Motor neuron (in vitro differentiated cells): Measurements from ENCODE around the gene P3H3. TPM values are rescaled to one million over a fixed set of nuclear protein-coding genes. Genes with fewer than 3 reads are reported as not detected.

Experiments used
- ATAC-seq, 8 experiments: fragments of 200-7000 bp; cut with Tn5 transposase; replicated peaks in 6 of 8; 2 replicates each; pipeline ENCODE4 v1.8.0; 2021; ENCODE audit warnings: mild to moderate bottlenecking in 8 of 8, moderate library complexity in 8 of 8
- H3K27ac ChIP-seq, 2 donors: fragments of 250-450 bp; sonication (Bioruptor Pico); 2 replicates each; pipeline ENCODE4 v1.9.0; 2021; ENCODE audit warnings: antibody characterized with exemption in 2 of 2, mild to moderate bottlenecking in 2 of 2, moderate library complexity in 1 of 2
- H3K4me1 ChIP-seq, 2 donors: fragments of 250-450 bp; sonication (Bioruptor Pico); replicated peaks in 1 of 2; 2 replicates each; pipeline ENCODE4 v1.6.1; 2021; ENCODE audit warnings: antibody characterized with exemption in 2 of 2, mild to moderate bottlenecking in 2 of 2, moderate library complexity in 1 of 2
- H3K4me3 ChIP-seq, 5 donors: fragments of 250-450 bp; sonication (Bioruptor Pico); 2 replicates each; pipeline ENCODE4 v1.9.0; 2021; ENCODE audit warnings: antibody characterized with exemption in 5 of 5, mild to moderate bottlenecking in 5 of 5, moderate library complexity in 4 of 5
- WGBS, 10 experiments: fragments of 450-650 bp; shearing (Covaris generic); methylation state at CpG; one replicate each; pipeline ENCODE4 v1.0.0; 2022; 5-methylcytosine and 5-hydroxymethylcytosine counted together
- in situ Hi-C, 9 experiments: fragments of 400-800 bp; cut with MboI; loops; one replicate each; pipeline ENCODE4 v1.15.0; 2021; ENCODE audit warnings: low sequenced_read_pairs in 9 of 9, low pct_unique_long_range_greater_than_20kb in 2 of 9; ENCODE audit not compliant: unreplicated experiment in 9 of 9
- total RNA-seq, 8 experiments: library from RNA; unstranded; fragments of 300-600 nt; gene quantifications; 2 replicates each; pipeline versions ENCODE4 v1.2.3 to v1.2.4, GENCODE V29; 2022

The P3H3 gene
- total RNA-seq, 8 experiments from 2014 or later = 9.9 to 31.2 (median 17.8) TPM

DNA sequence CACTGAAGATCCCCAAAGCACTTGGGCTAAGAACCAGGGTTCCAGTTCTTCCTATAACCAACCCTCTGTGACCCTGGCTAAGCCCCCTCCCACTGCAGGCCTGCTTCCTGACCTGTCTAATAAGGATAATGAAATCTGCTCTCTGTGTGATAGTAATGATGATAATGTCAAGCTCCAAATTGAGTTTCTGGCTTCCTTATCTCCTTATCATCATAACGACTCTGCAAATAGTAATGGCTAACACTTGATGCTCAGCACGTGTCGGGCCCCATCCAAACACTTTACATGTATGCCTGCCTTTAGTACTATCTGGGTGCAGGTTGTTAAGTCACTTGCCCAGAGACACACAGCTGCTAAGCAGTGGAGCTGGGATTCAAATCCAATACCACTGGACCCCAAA, 11.6 kb upstream of the P3H3 start:
- in situ Hi-C loops = no loop called here

DNA sequence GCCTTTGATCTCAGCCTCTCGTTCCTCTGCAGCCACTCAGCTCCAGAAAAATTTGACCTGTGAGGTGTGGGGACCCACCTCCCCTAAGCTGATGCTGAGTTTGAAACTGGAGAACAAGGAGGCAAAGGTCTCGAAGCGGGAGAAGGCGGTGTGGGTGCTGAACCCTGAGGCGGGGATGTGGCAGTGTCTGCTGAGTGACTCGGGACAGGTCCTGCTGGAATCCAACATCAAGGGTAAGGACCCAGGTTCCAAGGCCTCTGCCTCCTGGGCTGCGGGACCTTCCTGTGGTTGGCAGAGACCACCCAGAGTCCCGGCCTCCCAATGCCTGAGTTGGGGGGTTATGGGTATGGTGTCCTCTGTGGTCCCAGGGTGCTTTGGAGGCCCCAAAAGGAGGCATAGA, 11.1 kb upstream of the P3H3 start:
- Histone ChIP-seq H3K4me3 (no peak overlapping the region), H3K27ac (no peak overlapping the region), H3K4me1 (peaks cover 36 to 37% of the 10 kb centered on the region in 2 donors)
- in situ Hi-C loops = no loop called here
- ATAC-seq = no peak
- WGBS, 10 experiments = 27 to 100% (median 74%) methylated on average over 1 to 7 of the region's 8 CpGs; no CpG with 5 or more reads in 4 of the 10 experiments

More for the DNA sequence above, 11.6 kb upstream of the P3H3 start:
- WGBS, 10 experiments = 40 to 100% (median 67%) methylated on average over 1 to 3 of the region's 3 CpGs; no CpG with 5 or more reads in 5 of the 10 experiments
- Histone ChIP-seq H3K27ac (no peak overlapping the region), H3K4me3 (no peak overlapping the region), H3K4me1 (peaks cover 34 to 36% of the 10 kb centered on the region in 2 donors)
- no peak for ATAC-seq

DNA sequence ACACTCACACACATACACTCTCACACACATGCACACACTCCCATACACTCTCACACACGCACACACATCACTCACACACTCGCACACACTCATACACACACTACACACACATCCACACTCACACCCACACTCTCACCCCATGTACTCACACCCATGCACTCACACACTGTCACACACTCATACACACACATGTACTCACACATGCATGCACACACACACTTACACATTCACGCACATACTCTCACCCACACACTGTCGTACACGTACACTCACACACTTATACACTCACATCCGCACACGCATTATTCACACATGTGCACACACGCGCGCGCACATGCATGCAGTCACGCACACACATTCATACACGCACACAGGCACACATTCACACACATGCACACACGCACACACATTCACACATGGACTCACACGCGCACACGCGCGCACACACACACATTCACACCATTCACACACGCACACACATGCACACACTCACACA, 10.5 kb upstream of the P3H3 start:
- ATAC-seq = no peak
- in situ Hi-C loops = no loop called here
- Histone ChIP-seq H3K4me3 (no peak overlapping the region), H3K4me1 (peaks cover 40 to 44% of the 10 kb centered on the region in 2 donors), H3K27ac (peak overlapping the region in 1 of 2 donors; percentile 8)
- WGBS, 10 experiments = 64 to 100% (median 86%) methylated on average over 1 to 14 of the region's 20 CpGs

DNA sequence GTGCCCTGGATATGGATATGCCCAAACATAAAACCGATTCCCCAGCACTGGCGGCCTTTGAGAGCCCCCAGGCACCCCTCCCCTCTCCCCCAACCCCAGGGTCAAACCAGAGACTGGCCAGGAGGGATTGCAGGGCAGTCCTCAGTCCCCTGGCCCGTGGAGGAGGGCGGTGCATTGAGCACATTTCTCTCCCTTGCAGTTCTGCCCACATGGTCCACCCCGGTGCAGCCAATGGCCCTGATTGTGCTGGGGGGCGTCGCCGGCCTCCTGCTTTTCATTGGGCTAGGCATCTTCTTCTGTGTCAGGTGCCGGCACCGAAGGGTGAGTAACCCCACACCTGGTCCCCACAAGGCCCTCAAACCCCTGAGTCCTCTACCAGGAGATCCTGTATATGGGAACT, 10.0 kb upstream of the P3H3 start:
- in situ Hi-C loops = no loop called here
- Histone ChIP-seq H3K27ac (peak overlapping the region in 1 of 2 donors; percentile 8), H3K4me1 (peaks cover 46 to 49% of the 10 kb centered on the region in 2 donors), H3K4me3 (no peak overlapping the region)
- WGBS, 10 experiments = 80% methylated on average over 2 of the region's 10 CpGs; no CpG with 5 or more reads in 9 of the 10 experiments
- ATAC-seq = peak in 7 of 8 experiments; percentile 1 to 42 (median 7)

DNA sequence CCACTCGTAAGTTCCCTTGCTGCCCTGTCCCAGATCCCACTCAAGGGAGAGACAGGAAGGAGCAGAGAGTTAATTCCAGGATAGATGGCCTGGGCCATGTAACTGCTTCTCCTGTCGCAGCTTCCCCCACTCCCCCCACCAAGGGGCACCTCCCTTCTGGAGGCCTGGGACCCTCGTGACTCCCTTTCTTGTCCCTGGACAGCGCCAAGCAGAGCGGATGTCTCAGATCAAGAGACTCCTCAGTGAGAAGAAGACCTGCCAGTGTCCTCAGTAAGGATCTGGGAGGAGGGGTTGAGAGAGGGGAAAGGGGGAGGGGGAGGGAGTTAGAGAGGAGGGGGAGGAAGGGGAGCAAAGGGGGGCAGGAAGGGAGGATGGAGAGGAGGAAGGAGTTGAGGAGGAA, 9.6 kb upstream of the P3H3 start:
- Histone ChIP-seq H3K4me3 (no peak overlapping the region), H3K27ac (peak overlapping the region in 1 of 2 donors; percentile 8), H3K4me1 (peaks cover 50 to 53% of the 10 kb centered on the region in 2 donors)
- in situ Hi-C loops = no loop called here
- WGBS, 10 experiments = 86 to 100% (median 100%) methylated on average over 1 to 2 of the region's 5 CpGs; no CpG with 5 or more reads in 7 of the 10 experiments
- ATAC-seq = no peak

DNA sequence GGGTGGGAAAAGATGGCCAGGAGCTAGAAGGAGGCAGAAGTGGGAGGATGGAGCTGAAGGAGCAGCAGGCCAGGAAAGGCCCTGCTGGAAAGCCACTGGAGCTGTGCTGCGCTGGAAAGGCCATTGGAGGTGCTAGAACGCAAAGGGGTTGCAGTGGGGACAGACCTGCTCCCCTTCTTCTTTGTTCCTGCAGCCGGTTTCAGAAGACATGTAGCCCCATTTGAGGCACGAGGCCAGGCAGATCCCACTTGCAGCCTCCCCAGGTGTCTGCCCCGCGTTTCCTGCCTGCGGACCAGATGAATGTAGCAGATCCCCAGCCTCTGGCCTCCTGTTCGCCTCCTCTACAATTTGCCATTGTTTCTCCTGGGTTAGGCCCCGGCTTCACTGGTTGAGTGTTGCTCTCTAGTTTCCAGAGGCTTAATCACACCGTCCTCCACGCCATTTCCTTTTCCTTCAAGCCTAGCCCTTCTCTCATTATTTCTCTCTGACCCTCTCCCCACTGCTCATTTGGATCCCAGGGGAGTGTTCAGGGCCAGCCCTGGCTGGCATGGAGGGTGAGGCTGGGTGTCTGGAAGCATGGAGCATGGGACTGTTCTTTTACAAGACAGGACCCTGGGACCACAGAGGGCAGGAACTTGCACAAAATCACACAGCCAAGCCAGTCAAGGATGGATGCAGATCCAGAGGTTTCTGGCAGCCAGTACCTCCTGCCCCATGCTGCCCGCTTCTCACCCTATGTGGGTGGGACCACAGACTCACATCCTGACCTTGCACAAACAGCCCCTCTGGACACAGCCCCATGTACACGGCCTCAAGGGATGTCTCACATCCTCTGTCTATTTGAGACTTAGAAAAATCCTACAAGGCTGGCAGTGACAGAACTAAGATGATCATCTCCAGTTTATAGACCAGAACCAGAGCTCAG, 8.8 kb upstream of the P3H3 start:
- Histone ChIP-seq H3K27ac (peak overlapping the region; percentile 75 to 81), H3K4me1 (peaks cover 53 to 57% of the 10 kb centered on the region in 2 donors)
- no peak for ATAC-seq

DNA sequence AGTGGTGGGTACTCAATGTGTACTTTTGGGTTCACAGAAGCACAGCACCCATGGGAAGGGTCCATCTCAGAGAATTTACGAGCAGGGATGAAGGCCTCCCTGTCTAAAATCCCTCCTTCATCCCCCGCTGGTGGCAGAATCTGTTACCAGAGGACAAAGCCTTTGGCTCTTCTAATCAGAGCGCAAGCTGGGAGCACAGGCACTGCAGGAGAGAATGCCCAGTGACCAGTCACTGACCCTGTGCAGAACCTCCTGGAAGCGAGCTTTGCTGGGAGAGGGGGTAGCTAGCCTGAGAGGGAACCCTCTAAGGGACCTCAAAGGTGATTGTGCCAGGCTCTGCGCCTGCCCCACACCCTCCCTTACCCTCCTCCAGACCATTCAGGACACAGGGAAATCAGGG, 8.0 kb upstream of the P3H3 start:
- no peak for ATAC-seq
- WGBS, 10 experiments = 53 to 73% methylated on average over 2 to 4 of the region's 5 CpGs; no CpG with 5 or more reads in 8 of the 10 experiments
- Histone ChIP-seq H3K4me3 (no peak overlapping the region), H3K27ac (peak overlapping the region; percentile 75 to 81), H3K4me1 (peaks cover 59 to 65% of the 10 kb centered on the region in 2 donors)
- in situ Hi-C loops = no loop called here

More for the DNA sequence above, 8.8 kb upstream of the P3H3 start:
- in situ Hi-C loops = no loop called here
- 60 to 89% (median 63%) methylated on average over 2 to 8 of the region's 13 CpGs; no CpG with 5 or more reads in 6 of the 10 experiments for WGBS, 10 experiments
- no peak overlapping the region for H3K4me3 ChIP-seq

DNA sequence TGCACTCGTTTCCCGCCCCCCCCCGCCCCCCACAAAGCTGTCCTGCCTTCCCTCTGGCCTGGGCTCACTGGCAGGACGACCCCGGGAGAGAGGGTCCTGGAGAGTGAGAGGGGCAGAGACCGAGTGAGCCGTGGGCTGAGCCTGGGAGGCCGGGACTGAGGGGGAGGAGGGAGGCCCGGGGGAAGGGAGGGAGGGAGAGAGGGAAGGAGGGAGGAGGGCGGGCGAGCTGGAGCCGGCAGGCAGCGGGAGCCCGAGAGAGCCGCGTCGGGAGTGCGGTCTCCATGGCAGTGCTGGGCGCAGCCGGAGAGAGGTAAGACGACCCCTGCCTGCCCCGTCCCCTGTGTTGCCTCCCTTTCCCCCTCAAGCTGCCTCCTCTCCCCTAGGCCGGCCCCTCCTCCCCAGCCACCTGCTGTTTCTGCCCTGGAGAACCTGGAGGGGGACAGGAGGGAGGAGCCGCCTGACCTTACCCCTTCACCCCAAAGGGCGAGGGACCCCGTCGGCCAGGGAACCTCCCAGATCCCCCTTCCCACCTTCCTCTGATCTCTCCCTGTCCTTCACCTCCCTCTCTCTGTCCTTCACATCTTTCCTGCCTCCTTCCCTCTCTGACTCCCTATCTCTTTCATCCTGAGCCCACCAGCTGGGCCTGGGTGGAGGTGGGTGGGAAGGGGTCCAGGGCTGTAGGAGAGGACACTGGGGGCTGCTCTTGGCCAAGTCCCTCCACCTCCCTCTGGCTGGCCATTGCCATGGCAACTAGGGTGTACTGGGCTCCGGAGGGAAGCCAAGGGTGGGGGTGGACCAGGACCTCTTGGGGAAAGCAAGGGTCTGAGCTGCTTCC, 6.4 kb upstream of the P3H3 start, which contains the start of gene GPR162:
Gene GPR162 (plus strand): TSS at position 231 of the 835 bp plus-strand sequence. CDS start 2,078 bp downstream, outside the sequence.
- peak within 1 kb of the TSS; percentile 36 to 52 (median 42) for H3K4me3 ChIP-seq
- peak; percentile 34 to 78 (median 72) for ATAC-seq
- in situ Hi-C loops = no loop called here
- WGBS, 10 experiments = no CpG with 5 or more reads among the region's 28 CpGs
- H3K27ac ChIP-seq = peak within 1 kb of the TSS; percentile 75 to 81
- peaks cover 66 to 76% of the 10 kb centered on the region in 2 donors for H3K4me1 ChIP-seq

DNA sequence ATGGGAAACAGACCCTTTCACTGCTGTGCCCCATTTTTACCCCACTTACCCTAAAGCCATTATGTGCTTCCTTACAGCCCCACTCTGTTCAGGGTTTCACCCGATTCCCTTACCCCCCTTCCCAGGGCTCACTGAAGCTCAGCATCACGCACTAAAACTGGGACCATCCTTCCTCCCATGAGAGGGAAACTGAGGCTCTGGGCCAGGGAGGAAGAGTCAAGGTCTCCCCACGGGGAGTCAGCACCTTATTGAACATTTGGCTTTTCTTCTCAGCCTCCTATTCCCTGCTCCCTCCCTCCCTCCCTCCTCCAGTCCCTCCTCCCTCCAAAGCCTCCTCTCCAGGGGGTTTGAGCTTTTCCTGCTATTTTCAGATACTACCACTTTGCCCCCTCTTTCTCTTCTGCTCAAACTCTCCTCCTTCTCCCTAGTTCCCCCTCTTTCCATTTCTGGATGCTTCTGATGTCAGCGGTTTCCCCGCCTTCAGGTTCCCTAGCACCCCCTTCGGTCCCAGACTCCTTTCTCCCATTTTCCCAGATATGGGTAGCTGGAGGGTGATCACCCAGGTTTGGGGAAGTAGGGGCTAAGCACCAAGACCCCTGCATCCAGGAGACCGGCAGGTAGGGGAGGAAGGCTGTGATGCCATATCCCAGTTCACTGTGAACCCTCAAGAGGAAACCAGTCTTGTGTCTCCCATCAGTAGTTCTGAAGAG, 5.6 kb upstream of the P3H3 start:
- WGBS, 10 experiments = 0 to 100% (median 78%) methylated on average over 1 to 2 of the region's 7 CpGs; no CpG with 5 or more reads in 5 of the 10 experiments
- in situ Hi-C loops = no loop called here
- peak overlapping the region; percentile 36 to 52 (median 42) for H3K4me3 ChIP-seq
- no peak for ATAC-seq
- H3K27ac ChIP-seq = peak overlapping the region; percentile 75 to 81
- H3K4me1 ChIP-seq = peaks cover 71 to 82% of the 10 kb centered on the region in 2 donors

DNA sequence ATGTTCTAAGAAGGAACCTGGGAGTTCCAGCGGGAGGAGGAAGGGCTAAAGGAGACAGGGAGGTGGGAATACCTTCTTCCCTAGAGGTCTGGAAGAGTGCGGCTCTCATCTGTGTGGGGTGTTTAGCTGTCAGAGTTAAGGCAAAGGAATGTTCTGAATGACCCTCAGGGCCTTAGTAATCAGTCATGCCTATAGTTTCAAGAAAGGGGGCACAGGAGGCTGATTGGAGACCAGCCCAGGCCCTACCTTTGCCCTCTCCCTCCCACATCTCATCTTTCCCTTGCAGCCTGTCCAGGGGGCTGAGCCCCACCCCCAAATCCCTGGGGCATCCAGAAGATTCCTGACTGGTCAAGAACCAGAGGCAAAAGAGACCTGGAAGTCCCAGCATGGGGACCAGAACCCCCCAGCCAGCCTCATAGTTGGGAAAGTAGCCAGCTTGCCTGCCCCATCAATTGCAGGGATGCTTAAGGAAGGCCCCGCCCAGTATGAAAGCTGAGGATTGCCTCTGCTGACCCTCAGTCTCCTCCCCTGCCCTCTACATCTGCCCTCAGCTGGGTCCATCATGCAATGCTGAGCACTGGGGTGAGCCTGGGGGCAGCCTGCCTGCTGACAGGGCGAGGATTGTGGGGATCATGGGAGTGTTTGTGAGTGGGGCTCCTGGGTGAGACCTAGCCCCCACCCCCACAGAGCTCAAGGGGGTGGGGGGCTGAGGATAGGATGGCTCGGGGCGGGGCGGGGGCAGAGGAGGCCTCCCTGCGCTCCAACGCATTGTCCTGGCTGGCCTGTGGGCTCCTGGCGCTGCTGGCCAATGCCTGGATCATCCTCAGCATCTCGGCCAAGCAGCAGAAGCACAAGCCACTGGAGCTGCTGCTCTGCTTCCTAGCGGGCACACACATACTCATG, 4.8 kb upstream of the P3H3 start:
- in situ Hi-C loops = no loop called here
- H3K27ac ChIP-seq = peak overlapping the region in 1 of 2 donors; percentile 22
- peaks cover 63 to 74% of the 10 kb centered on the region in 2 donors for H3K4me1 ChIP-seq
- ATAC-seq = no peak
- WGBS, 10 experiments = 31 to 87% (median 50%) methylated on average over 1 to 3 of the region's 12 CpGs; no CpG with 5 or more reads in 5 of the 10 experiments
- H3K4me3 ChIP-seq = no peak overlapping the region

DNA sequence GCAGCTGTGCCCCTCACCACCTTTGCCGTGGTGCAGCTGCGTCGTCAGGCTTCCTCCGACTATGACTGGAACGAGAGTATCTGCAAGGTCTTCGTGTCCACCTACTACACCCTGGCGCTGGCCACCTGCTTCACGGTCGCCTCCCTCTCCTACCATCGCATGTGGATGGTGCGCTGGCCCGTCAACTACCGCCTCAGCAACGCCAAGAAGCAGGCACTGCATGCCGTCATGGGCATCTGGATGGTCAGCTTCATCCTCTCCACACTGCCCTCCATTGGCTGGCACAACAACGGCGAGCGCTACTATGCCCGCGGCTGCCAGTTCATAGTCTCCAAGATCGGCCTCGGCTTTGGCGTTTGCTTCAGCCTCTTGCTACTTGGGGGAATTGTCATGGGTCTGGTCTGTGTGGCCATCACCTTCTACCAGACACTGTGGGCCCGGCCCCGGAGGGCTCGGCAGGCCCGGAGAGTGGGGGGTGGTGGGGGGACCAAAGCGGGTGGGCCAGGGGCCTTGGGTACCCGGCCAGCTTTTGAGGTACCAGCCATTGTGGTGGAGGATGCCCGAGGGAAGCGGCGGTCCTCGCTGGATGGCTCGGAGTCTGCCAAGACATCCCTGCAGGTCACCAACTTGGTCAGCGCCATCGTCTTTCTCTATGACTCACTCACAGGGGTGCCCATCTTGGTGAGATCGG, 4.0 kb upstream of the P3H3 start:
- H3K4me1 ChIP-seq = peaks cover 55 to 67% of the 10 kb centered on the region in 2 donors
- no peak for ATAC-seq
- H3K27ac ChIP-seq = peak overlapping the region in 1 of 2 donors; percentile 78

More for the DNA sequence above, 4.0 kb upstream of the P3H3 start:
- WGBS, 10 experiments = 80 to 97% (median 83%) methylated on average over 2 to 6 of the region's 37 CpGs; no CpG with 5 or more reads in 7 of the 10 experiments
- no peak overlapping the region for H3K4me3 ChIP-seq
- in situ Hi-C loops = no loop called here
